ENCODE measurements around the gene NDUFC2. TPM values are rescaled to one million over a fixed set of nuclear protein-coding genes. Genes with fewer than 3 reads are reported as not detected.

Gene NDUFC2
- total and polyA plus RNA-seq, 2 donors (not counting 3 experiments of a cell fraction or from before 2014, with no cell fraction given): 226 to 318 TPM

- FAIRE-seq (no peak), DNase-seq (ENCODE audit: low read depth, low spot score) (no peak)
- Histone ChIP-seq H3K4me1 (ENCODE audit: control insufficient read depth, extremely low read depth, insufficient read depth, low read length) (peaks cover 13% of the 10 kb centered on the region), H3K4me3 (replicated peaks in 1 of 3; ENCODE audit: insufficient read depth in 1 of 3, low read depth in 1 of 3, low read length in 3 of 3) (no peak overlapping the region), H3K27ac (ENCODE audit: insufficient read depth, low read depth, low read length) (no peak overlapping the region), H2AFZ (ENCODE audit: low read depth, low read length) (no peak overlapping the region), H3K9ac (replicated peaks; ENCODE audit: extremely low read depth, insufficient read depth, low read length) (no peak overlapping the region), H3K9me3 (replicated peaks; ENCODE audit: control insufficient read depth, insufficient read depth, low read length) (no peaks in the 10 kb centered on the region), H3K4me2 (ENCODE audit: insufficient read depth, low read length) (no peak overlapping the region), H4K20me1 (replicated peaks; ENCODE audit: control insufficient read depth, extremely low read depth, insufficient read depth, low read length) (no peaks in the 10 kb centered on the region), H3K36me3 (ENCODE audit: control insufficient read depth in 2 of 2, extremely low read depth in 1 of 2, insufficient read depth in 2 of 2, low read length in 2 of 2) (no peaks in the 10 kb centered on the region), H3K27me3 (ENCODE audit: control insufficient read depth in 2 of 2, insufficient read depth in 2 of 2, low read length in 2 of 2) (no peaks in the 10 kb centered on the region), H3K9me1 (replicated peaks; ENCODE audit: control insufficient read depth, extremely low read depth, insufficient read depth, low read length) (no peaks in the 10 kb centered on the region), H3K79me2 (ENCODE audit: control insufficient read depth, insufficient read depth, low read length) (no peaks in the 10 kb centered on the region)
- intact Hi-C loops (cut with micrococcal nuclease): no loop called here
- TF ChIP-seq GATA2 (IDR thresholded peaks at IDR 0.05; ENCODE audit: insufficient read depth, insufficient read length, low read depth, low read length): no peak
- TF ChIP-seq FOS (IDR thresholded peaks at IDR 0.05; ENCODE audit: borderline replicate concordance, insufficient read depth, low read length): no peak
- TF ChIP-seq, protein P1, sequence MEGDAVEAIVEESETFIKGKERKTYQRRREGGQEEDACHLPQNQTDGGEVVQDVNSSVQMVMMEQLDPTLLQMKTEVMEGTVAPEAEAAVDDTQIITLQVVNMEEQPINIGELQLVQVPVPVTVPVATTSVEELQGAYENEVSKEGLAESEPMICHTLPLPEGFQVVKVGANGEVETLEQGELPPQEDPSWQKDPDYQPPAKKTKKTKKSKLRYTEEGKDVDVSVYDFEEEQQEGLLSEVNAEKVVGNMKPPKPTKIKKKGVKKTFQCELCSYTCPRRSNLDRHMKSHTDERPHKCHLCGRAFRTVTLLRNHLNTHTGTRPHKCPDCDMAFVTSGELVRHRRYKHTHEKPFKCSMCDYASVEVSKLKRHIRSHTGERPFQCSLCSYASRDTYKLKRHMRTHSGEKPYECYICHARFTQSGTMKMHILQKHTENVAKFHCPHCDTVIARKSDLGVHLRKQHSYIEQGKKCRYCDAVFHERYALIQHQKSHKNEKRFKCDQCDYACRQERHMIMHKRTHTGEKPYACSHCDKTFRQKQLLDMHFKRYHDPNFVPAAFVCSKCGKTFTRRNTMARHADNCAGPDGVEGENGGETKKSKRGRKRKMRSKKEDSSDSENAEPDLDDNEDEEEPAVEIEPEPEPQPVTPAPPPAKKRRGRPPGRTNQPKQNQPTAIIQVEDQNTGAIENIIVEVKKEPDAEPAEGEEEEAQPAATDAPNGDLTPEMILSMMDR (IDR thresholded peaks at IDR 0.05; ENCODE audit: extremely low read depth in 1 of 2, insufficient read depth in 1 of 2, low read depth in 1 of 2, low read length in 2 of 2): no peak
- TF ChIP-seq MYC (IDR thresholded peaks at IDR 0.05; ENCODE audit: low read depth, low read length): no peak
- TF ChIP-seq POLR2A (IDR thresholded peaks at IDR 0.05; ENCODE audit: low read depth, low read length): no peak
- no peak for TF ChIP-seq JUN (IDR thresholded peaks at IDR 0.05; ENCODE audit: borderline replicate concordance, insufficient read depth, insufficient read length, low read depth)
- no peak for TF ChIP-seq POLR2AphosphoS5 (IDR thresholded peaks at IDR 0.05; ENCODE audit: insufficient read depth, low read depth, low read length)
- TF ChIP-seq MAX (IDR thresholded peaks at IDR 0.05; ENCODE audit: insufficient read depth, insufficient read length): no peak
- TF ChIP-seq EZH2 (IDR thresholded peaks at IDR 0.05; ENCODE audit: borderline replicate concordance, low read depth, low read length, severe bottlenecking): no peak
- CTCF ChIA-PET: interaction anchor here (4.3 kb wide), 1 partner anchor 12 kb away, joined by 34 read pairs; no protein-coding TSS in a partner anchor
- BruUV-seq (replicated peaks): no TSS peak
- dilution Hi-C loops (cut with MboI; ENCODE audit: extremely low pct_ligation_motif_present, low sequenced_read_pairs): no loop called here
- POLR2A ChIA-PET: no interaction called here
Measured at GRCh38 chr11:78033040-78033439, 46.6 kb downstream of the NDUFC2 start.

Measured in endothelial cell of umbilical vein (primary cell).